ENCODE results near the gene MYOZ3.

GRCh38 chr5:150623878-150624216 is 37.2 kb upstream of the MYOZ3 start:
- no peak for TF ChIP-seq POLR2A (IDR thresholded peaks at IDR 0.05; ENCODE audit: low read depth)
- no peak for TF ChIP-seq CTCF (IDR thresholded peaks at IDR 0.05)
- no peak for TF ChIP-seq EP300 (IDR thresholded peaks at IDR 0.05)

Data from esophagus muscularis mucosa (tissue), 4 donors.